Naive thymus-derived CD4-positive, alpha-beta T cell (primary cell): ENCODE data around the gene INS. TPM values are rescaled to one million over a fixed set of nuclear protein-coding genes. Genes with fewer than 3 reads are reported as not detected.
A peak's percentile ranks its signal among the peaks of the same experiment; 100 is the strongest.

Source experiments
- ATAC-seq: fragments of 150-1000 bp; cut with Tn5 transposase; 2 replicates; pipeline ENCODE4 v1.10.0; 2021; ENCODE audit warnings: mild to moderate bottlenecking, moderate library complexity
- CTCF ChIA-PET: fragments of 350-600 bp; sonication (Branson Sonifier 250); formaldehyde crosslinking; loops from one replicate; lab custom pipeline; 2021; ENCODE audit warnings: antibody characterized with exemption; lab: Charles Lee
- POLR2A ChIA-PET: fragments of 350-600 bp; sonication (Branson Sonifier 250); formaldehyde crosslinking; loops from one replicate; lab custom pipeline; 2021; ENCODE audit warnings: antibody characterized with exemption, inconsistent platforms; lab: Charles Lee
- DNase-seq, 9 donors: peaks; one replicate each; pipeline versions ENCODE4 v3.0.0 to v3.0.0-alpha.2; 2020 to 2022; ENCODE audit warnings: mixed read lengths in 1 of 9
- H3K27ac ChIP-seq: one replicate; pipeline ENCODE4 v1.7.0; 2013; ENCODE audit warnings: mild to moderate bottlenecking, low read depth, low read length, moderate library complexity
- H3K27me3 ChIP-seq, 2 donors: one replicate each; pipeline ENCODE4 v1.7.0; 2013; ENCODE audit warnings: low read length in 2 of 2, mild to moderate bottlenecking in 2 of 2, moderate library complexity in 2 of 2; ENCODE audit not compliant: control insufficient read depth in 2 of 2, insufficient read depth in 2 of 2
- H3K36me3 ChIP-seq, 3 experiments: 1 replicate in 2 of 3; 2 replicates in 1 of 3; pipeline ENCODE4 v1.7.0; 2013; ENCODE audit warnings: low read length in 3 of 3, mild to moderate bottlenecking in 3 of 3, moderate library complexity in 1 of 3; ENCODE audit not compliant: insufficient read depth in 3 of 3, control insufficient read depth in 2 of 3
- H3K4me1 ChIP-seq, 2 donors: one replicate each; pipeline ENCODE4 v1.7.0; 2013; ENCODE audit warnings: low read length in 2 of 2, mild to moderate bottlenecking in 2 of 2, moderate library complexity in 1 of 2; ENCODE audit not compliant: control insufficient read depth in 2 of 2, insufficient read depth in 2 of 2
- H3K4me3 ChIP-seq: 2 replicates; pipeline ENCODE4 v1.7.0; 2013; ENCODE audit warnings: mild to moderate bottlenecking, low read length
- H3K9me3 ChIP-seq, 3 experiments: 1 replicate in 2 of 3; 2 replicates in 1 of 3; pipeline ENCODE4 v1.7.0; 2013; ENCODE audit warnings: low read length in 3 of 3; ENCODE audit not compliant: control insufficient read depth in 2 of 3
- H3K27ac Mint-ChIP-seq, 9 donors: one replicate each; pipeline ENCODE4 v1.8.0; 2020 to 2022; ENCODE audit warnings: mixed read lengths in 9 of 9, mild to moderate bottlenecking in 8 of 9, moderate library complexity in 5 of 9, inconsistent platforms in 2 of 9
- H3K27me3 Mint-ChIP-seq, 5 donors: one replicate each; pipeline ENCODE4 v1.8.0; 2021 to 2022; ENCODE audit warnings: mixed read lengths in 5 of 5, mild to moderate bottlenecking in 1 of 5
- H3K36me3 Mint-ChIP-seq, 5 donors: one replicate each; pipeline ENCODE4 v1.8.0; 2020 to 2022; ENCODE audit warnings: mixed read lengths in 5 of 5, mild to moderate bottlenecking in 3 of 5, inconsistent platforms in 1 of 5
- H3K4me1 Mint-ChIP-seq, 7 donors: one replicate each; pipeline ENCODE4 v1.8.0; 2020 to 2022; ENCODE audit warnings: mixed read lengths in 7 of 7, mild to moderate bottlenecking in 3 of 7, inconsistent platforms in 1 of 7
- H3K4me3 Mint-ChIP-seq, 10 donors: one replicate each; pipeline ENCODE4 v1.8.0; 2020 to 2022; ENCODE audit warnings: mild to moderate bottlenecking in 10 of 10, mixed read lengths in 10 of 10, moderate library complexity in 6 of 10, inconsistent platforms in 2 of 10
- H3K9me3 Mint-ChIP-seq, 11 donors: one replicate each; pipeline ENCODE4 v1.8.0; 2020 to 2022; ENCODE audit warnings: mixed read lengths in 11 of 11, mild to moderate bottlenecking in 4 of 11, inconsistent platforms in 1 of 11, moderate library complexity in 1 of 11
- intact Hi-C, 2 donors: fragments of 100-400 bp; cut with micrococcal nuclease; formaldehyde crosslinking; loops; one replicate each; pipeline ENCODE4 v1.15.1; 2023
- polyA plus RNA-seq, 2 donors: library from polyadenylated mRNA; unstranded; fragments of 300-500 nt; fragmentation: Illumina TruSeq; gene quantifications; one replicate each; pipeline ENCODE4 v1.2.3, GENCODE V29; 2021
- total RNA-seq, 6 experiments: library from RNA in 5 of 6; stranded (reverse) in 5 of 6; gene quantifications; 1 replicate in 5 of 6; 2 replicates in 1 of 6; pipeline ENCODE4 v1.2.3 and lab custom pipeline; 2021 to 2026

INS gene
- total and polyA plus RNA-seq, 7 experiments from 2014 or later: not detected

DNA sequence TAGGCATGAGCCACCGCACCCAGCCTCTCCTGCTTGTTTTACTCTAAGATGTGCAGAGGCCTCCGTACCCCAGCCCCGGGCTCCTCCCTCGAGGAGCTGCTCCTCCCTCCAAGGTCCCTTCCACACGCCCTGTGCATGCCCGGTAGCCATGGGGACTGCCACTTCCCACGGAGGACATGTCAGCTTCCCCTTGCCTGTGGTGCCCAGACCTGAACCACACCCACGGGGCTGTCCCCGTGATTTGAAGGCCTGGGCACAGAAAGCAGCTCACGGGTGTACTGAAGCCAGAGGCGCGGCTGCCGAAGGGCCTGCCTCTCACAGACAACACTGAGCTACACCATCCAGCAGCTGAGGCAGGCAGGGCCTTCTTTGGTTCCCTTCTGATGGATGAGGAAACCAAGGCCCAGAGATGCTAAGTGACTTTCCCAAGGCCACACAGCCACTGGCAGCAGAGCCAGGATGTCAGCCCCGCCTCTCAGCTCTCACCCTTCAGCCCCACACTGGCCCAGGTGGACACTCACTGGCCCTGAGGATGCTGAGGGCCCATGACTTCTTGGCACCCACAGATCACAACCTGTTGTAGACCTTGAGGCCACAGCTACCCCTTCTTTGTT is 7.3 kb downstream of the INS start:
- H3K27me3 Mint-ChIP-seq: peaks cover 18 to 25% (median 23%) of the 10 kb centered on the region in 5 donors
- Histone ChIP-seq H3K4me3 (no peak overlapping the region), H3K36me3 (no peaks in the 10 kb centered on the region), H3K9me3 (no peaks in the 10 kb centered on the region), H3K27ac (no peak overlapping the region), H3K4me1 (peaks cover 6% of the 10 kb centered on the region in 2 donors), H3K27me3 (peaks cover 0 to 8% of the 10 kb centered on the region in 2 donors)
- no peak overlapping the region for H3K27ac Mint-ChIP-seq
- POLR2A ChIA-PET: no interaction called here
- CTCF ChIA-PET: interaction anchor here (0.6 to 7.9 kb wide), 6 partner anchors 10 to 460 kb away, joined by 3 to 153 read pairs (median 3); no protein-coding TSS in a partner anchor
- ATAC-seq (no peak), DNase-seq (no peak)
- no peaks in the 10 kb centered on the region for H3K9me3 Mint-ChIP-seq
- no peaks in the 10 kb centered on the region for H3K36me3 Mint-ChIP-seq
- intact Hi-C loops: no loop called here
- peaks cover 0 to 12% (median 6%) of the 10 kb centered on the region in 7 donors for H3K4me1 Mint-ChIP-seq
- no peak overlapping the region for H3K4me3 Mint-ChIP-seq

GRCh38 chr11:2151500-2152257 is 9.3 kb downstream of the INS start:
- H3K27ac Mint-ChIP-seq: peak overlapping the region in 4 of 9 donors; percentile 25 to 63 (median 32)
- POLR2A ChIA-PET: interaction anchor here (0.6 kb wide), 1 partner anchor 174 kb away, joined by 3 read pairs; no protein-coding TSS in a partner anchor

GRCh38 chr11:2149864-2150847 is 10.9 kb downstream of the INS start:
- Mint-ChIP-seq H3K27me3 (peaks cover 27 to 54% (median 51%) of the 10 kb centered on the region in 5 donors), H3K4me1 (peaks cover 0 to 12% (median 6%) of the 10 kb centered on the region in 7 donors), H3K4me3 (peak overlapping the region in 1 of 10 donors; percentile 43), H3K27ac (no peak overlapping the region), H3K9me3 (no peaks in the 10 kb centered on the region), H3K36me3 (no peaks in the 10 kb centered on the region)
- no peaks in the 10 kb centered on the region for H3K36me3 ChIP-seq
- ChIA-PET CTCF (interaction anchor here (0.7 to 7.9 kb wide), 11 partner anchors 9 to 500 kb away, joined by 3 to 153 read pairs (median 5); partner anchors contain the start of gene SYT8), POLR2A (interaction anchor here (0.6 kb wide), 1 partner anchor 114 kb away, joined by 5 read pairs; no protein-coding TSS in a partner anchor)
- no peak for DNase-seq
- intact Hi-C loops: loop anchor here in 1 of 2 donors (2.0 kb wide), 1 partner anchor 457 kb away; no protein-coding TSS in a partner anchor
- no peak overlapping the region for H3K27ac ChIP-seq
- no peak for ATAC-seq
- H3K27me3 ChIP-seq: peaks cover 0 to 10% of the 10 kb centered on the region in 2 donors
- no peaks in the 10 kb centered on the region for H3K9me3 ChIP-seq
- H3K4me3 ChIP-seq: no peak overlapping the region
- H3K4me1 ChIP-seq: peaks cover 6% of the 10 kb centered on the region in 2 donors

More at GRCh38 chr11:2151500-2152257, 9.3 kb downstream of the INS start:
- intact Hi-C loops: loop anchor here (1.0 to 2.0 kb wide), 5 partner anchors 269 to 499 kb away; no protein-coding TSS in a partner anchor
- peak; percentile 89 for ATAC-seq
- Histone ChIP-seq H3K4me1 (peaks cover 6% of the 10 kb centered on the region in 2 donors), H3K9me3 (no peaks in the 10 kb centered on the region), H3K4me3 (peak overlapping the region; percentile 44), H3K27me3 (peaks cover 0 to 8% of the 10 kb centered on the region in 2 donors), H3K36me3 (no peaks in the 10 kb centered on the region), H3K27ac (no peak overlapping the region)
- CTCF ChIA-PET: interaction anchor here (0.5 to 7.9 kb wide), 24 partner anchors 10 to 505 kb away, joined by 3 to 153 read pairs (median 4); partner anchors contain the start of genes IGF2, SYT8 and TNNI2
- H3K4me1 Mint-ChIP-seq: peaks cover 0 to 12% (median 6%) of the 10 kb centered on the region in 7 donors
- DNase-seq: peak; percentile 58 to 83 (median 78)
- peaks cover 18 to 40% (median 38%) of the 10 kb centered on the region in 5 donors for H3K27me3 Mint-ChIP-seq
- no peaks in the 10 kb centered on the region for H3K9me3 Mint-ChIP-seq
- H3K36me3 Mint-ChIP-seq: no peaks in the 10 kb centered on the region
- H3K4me3 Mint-ChIP-seq: peak overlapping the region in 9 of 10 donors; percentile 20 to 71 (median 58)

DNA sequence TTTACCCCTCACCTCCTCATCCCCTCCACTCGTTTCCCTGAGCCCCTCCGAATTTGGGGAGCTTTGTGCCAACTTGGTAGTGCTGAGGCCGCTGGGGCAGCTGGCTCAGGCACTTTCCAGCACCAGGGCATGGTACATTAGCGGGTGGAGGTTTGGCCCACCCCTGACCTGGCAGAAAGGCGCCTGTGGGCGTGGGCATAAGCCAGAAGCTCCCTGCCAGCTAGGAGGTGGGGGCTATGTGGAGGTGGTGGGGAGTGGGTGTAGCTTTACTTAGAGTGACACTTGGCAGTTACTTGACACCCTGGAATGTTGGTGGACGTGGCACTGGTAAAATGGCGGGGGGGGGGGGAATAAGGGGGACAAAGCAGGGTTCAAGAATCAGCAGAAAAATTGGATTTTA is 11.5 kb downstream of the INS start:
- no peak overlapping the region for H3K27ac Mint-ChIP-seq
- intact Hi-C loops: no loop called here
- H3K27me3 ChIP-seq: peaks cover 0 to 10% of the 10 kb centered on the region in 2 donors

DNA sequence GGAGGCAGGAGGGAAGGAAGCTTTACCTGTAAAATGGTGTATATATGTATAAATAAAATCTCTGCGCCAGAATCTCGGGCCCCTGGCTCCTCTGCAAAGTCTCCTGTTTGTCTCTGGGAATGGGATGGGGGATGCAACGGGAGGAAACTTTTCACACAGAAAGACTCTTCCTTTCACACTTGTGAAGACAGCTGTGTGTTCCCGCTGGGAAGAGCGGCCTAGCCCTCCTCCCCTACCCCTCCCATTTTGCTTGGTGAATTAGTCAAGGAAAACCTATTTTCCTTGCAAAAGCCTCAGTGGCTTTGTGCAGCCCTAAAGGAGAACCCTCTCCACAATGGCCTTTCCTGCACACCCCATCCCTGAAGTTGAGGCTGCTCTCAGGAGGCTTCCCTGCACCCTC is 12.4 kb downstream of the INS start:
- Mint-ChIP-seq H3K36me3 (no peaks in the 10 kb centered on the region), H3K9me3 (no peaks in the 10 kb centered on the region), H3K4me1 (peaks cover 0 to 18% (median 9%) of the 10 kb centered on the region in 7 donors), H3K4me3 (no peak overlapping the region), H3K27ac (no peak overlapping the region), H3K27me3 (peaks cover 29 to 66% (median 55%) of the 10 kb centered on the region in 5 donors)
- ChIA-PET CTCF (interaction anchor here (0.6 to 7.9 kb wide), 5 partner anchors 112 to 455 kb away, joined by 3 to 153 read pairs (median 4); no protein-coding TSS in a partner anchor), POLR2A (no interaction called here)
- Histone ChIP-seq H3K4me3 (no peak overlapping the region), H3K27me3 (peaks cover 0 to 10% of the 10 kb centered on the region in 2 donors), H3K27ac (no peak overlapping the region), H3K4me1 (peaks cover 6% of the 10 kb centered on the region in 2 donors), H3K9me3 (no peaks in the 10 kb centered on the region), H3K36me3 (no peaks in the 10 kb centered on the region)
- ATAC-seq: no peak
- intact Hi-C loops: no loop called here
- DNase-seq: no peak

More for the DNA sequence above, 11.5 kb downstream of the INS start:
- POLR2A ChIA-PET: interaction anchor here (0.6 kb wide), 1 partner anchor 113 kb away, joined by 5 read pairs; no protein-coding TSS in a partner anchor
- peaks cover 0 to 16% (median 6%) of the 10 kb centered on the region in 7 donors for H3K4me1 Mint-ChIP-seq
- no peaks in the 10 kb centered on the region for H3K36me3 Mint-ChIP-seq
- Histone ChIP-seq H3K4me1 (peaks cover 6% of the 10 kb centered on the region in 2 donors), H3K27ac (no peak overlapping the region), H3K36me3 (no peaks in the 10 kb centered on the region), H3K9me3 (no peaks in the 10 kb centered on the region), H3K4me3 (no peak overlapping the region)
- CTCF ChIA-PET: interaction anchor here (0.6 to 7.9 kb wide), 8 partner anchors 8 to 499 kb away, joined by 3 to 153 read pairs (median 12); partner anchors contain the start of gene SYT8
- DNase-seq: no peak
- H3K4me3 Mint-ChIP-seq: no peak overlapping the region
- peaks cover 27 to 61% (median 52%) of the 10 kb centered on the region in 5 donors for H3K27me3 Mint-ChIP-seq
- no peaks in the 10 kb centered on the region for H3K9me3 Mint-ChIP-seq
- no peak for ATAC-seq
